GM10847 (cell line): Measurements from ENCODE around the gene RFX8.

Experiments
- POLR2A ChIP-seq: IDR thresholded peaks from 2 replicates; pipeline ENCODE4 v1.6.1; 2011; ENCODE audit not compliant: insufficient read length; ENCODE audit errors: extremely low read depth

Gene RFX8

DNA sequence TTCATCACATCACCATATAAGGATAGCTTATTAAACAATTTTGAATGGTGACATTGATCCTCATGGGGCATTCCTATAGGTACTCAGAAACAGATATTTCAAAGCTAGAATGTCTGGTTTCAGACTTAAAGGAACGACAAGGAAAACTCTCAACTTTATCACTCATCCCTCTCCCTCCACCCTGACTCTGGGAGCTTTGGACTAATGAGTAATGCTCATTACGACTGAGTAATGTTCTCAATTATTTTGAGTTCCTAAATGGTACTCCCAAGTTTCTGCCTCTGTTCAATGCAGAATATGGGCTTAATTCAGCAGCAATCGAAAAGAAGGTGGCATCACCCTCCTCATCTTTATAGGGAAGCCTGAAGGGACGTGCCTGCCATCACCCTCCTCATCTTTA is 43.4 kb downstream of the RFX8 start:
- no peak for TF ChIP-seq POLR2A

DNA sequence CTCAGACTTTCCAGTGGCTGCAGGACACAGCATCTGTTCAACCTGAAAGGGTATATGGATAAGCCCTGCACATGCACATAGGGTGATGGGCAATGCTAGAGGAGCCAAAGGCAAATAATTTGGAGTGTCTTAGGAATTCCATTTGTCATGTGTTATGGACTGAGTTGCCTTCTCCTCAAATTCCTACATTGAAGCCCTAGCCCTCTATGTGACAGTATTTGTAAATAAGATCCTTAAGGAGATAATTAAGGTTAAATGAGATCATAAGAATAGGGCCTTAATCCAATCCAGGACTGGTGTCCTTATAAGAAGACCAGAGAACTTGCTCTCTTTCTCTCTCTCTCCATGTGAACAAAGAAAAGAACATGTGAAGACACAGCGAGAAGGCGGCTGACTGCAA is 44.8 kb downstream of the RFX8 start:
- no peak for TF ChIP-seq POLR2A

DNA sequence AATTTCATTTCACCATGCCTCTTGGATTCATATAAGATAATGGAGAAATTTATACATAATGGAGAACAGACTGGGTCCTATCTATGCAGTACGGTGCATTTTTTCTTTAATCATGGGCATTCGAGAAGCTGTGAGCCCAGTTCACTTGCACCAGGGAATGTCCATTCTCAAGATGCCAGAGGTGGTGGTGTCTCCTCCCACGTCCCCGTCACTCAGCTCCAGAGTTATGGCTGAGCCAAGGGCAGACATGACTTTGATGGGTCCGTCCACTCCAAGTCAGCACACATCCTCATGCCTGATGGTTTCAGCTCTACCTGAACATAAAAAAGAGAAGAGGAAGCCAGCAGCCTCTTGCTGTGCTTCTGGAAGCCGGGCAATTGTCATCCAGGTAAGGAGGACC is 45.5 kb downstream of the RFX8 start:
- TF ChIP-seq POLR2A: no peak

DNA sequence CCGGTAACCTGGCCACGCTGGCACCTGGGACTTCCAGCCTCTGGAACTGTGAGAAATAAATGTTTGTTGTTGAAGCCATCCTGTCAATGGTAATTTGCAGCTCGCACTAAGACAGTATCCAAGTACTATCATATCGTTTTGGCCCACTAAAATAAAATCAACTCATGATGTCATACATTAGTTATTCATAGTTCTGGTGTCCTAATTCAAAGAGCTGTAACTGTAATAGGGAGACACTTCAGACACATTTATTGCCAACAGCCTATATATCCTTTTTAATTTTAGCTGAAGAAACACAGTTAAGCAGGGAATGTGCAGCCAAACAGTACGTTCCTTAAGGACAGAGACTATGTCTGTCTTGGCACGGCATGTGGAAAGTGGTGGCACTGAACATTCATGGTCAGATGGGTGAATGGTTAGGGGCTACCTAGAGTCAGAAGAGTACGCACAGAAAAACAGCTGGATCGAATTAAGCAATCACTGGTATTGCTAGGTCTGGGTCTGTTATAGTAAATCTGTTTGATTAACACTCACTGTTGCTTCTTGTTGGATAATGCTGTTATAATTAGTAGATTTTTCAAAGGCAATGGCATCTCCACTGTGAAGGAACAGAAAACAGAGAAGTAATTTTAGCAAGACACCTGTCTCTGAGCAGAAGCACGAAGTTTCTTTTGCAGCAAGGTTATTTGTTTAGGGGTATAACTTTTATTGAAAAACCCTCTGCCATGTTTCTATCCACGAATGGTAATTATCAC is 46.3 kb downstream of the RFX8 start:
- TF ChIP-seq POLR2A: no peak

DNA sequence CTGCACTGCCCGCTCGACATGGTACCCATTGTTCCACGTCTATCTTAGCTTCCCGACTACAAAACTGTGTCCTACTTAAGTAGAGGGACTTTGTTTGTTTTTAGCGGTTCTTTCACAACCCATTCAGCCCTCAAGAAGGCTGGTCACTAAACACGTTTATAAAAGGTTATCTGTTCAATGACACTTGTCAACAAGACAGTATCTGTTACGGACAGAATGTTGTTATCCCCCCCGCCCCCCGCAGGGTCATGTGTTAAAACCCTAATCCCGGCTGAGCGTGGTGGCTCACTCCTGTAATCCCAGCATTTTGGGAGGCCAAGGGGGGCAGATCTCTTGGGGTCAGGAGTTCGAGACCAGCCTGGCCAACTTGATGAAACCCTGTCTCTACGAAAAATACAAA is 47.2 kb downstream of the RFX8 start:
- no peak for TF ChIP-seq POLR2A

DNA sequence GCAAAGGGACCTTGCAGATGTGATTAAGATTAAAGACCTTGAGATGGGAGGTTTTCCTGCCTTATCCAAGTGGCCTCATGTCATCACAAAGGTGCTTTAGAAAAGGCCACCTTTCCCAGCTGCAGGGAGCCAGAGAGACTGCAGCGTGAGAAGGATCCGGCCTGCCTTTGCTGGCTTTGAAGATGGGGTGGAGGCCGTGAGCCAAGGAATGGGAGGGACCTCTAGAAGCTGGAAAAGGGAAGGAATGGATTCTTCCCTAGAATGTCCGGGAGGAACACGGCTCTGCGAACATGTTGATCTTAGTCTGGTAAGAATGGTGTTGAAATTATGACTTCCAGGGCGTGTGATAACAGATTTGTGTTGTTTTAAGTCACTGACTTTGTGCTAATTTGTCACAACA is 47.7 kb downstream of the RFX8 start:
- TF ChIP-seq POLR2A: no peak

DNA sequence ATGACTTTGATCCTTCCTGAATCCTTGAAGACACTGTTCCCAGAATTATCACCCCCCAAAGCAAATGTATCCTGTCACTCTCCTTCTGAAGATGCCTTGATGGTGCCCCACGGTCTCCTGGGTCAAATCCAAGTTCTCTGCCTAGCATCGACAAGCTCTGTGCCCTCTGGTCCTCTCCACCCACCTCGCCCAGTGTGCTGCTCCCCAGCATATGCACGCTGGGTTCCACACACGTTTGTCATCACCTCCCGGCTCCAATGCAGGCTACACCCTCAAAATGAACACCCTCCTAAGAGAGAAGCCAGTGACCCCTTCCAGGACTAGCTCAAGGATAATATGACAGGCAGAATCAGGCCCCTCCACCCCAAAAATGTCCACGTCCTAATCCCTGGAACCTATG is 48.1 kb downstream of the RFX8 start:
- no peak for TF ChIP-seq POLR2A

DNA sequence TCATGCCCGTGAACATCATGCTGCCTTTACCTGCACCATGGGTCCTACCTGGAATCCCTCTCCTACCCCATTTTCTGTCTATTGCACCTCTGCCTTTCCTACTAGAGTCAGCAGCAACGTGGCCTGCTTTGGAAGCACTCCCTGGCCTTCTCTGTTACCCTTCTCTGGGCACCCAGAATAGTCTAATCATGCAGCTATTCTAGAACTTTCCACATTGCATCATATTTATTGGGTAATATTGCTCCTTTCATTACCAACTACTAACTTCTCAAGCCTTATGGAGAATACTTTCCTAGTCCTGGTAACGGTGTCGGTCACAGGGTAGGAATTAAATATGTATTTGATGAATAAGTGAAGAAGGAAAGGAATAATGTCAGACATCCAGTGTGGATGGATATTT is 54.3 kb downstream of the RFX8 start:
- TF ChIP-seq POLR2A: no peak

DNA sequence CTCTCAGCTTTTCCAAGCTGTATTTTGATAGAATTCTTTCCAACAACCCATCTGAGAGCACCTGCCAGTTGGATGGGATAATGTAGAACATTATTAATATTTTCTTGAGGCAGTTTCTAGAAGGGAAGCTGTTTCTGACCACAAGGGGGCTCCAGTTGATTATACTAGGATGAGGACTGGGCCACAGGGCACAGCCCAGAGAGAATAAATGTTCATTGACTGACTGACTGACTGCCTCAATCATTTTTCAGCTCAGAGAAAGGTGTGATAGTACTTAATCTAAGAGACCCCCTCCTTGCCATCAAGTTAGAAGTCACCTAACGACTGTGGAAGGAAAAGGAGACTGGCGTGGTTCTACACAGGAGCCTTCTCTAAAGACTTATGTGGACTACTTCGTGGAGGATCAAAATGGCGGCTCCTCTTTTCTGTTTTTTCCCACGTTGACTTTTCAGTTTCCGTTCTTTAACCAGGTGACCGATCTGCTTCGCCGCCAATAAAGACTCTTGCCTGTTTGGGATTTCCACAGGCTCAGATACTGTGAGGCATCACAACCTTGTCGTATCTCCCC is 55.7 kb downstream of the RFX8 start:
- no peak for TF ChIP-seq POLR2A

DNA sequence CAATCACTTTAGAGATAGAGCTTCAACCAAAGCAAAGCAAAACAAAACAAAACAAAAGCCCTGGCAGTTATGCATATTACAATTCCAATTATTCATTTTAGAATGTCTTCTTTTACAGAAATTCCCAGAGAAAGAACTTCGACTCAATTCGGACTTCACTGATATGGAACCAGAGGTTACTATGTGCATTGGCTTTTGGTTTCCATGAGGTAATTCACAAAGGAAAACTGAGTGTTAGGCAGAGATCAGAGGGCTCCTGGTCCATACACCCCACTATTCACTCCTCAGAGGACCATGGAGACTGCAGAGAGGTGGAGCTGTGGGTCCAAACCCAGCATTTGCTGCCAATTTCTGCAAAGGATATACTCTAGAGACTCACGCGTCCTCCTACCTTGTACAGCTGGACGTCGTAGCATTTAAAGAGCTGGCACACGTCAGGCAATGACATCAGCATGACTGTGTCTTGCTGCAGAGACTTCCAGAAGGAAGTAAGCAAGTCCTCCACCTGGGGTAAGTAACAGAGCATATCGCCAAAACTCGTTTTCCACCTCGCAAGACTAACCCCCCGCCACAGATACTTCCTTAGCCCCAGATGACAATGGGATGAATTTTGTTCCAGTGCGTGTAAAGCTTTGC is 56.3 kb downstream of the RFX8 start:
- no peak for TF ChIP-seq POLR2A

DNA sequence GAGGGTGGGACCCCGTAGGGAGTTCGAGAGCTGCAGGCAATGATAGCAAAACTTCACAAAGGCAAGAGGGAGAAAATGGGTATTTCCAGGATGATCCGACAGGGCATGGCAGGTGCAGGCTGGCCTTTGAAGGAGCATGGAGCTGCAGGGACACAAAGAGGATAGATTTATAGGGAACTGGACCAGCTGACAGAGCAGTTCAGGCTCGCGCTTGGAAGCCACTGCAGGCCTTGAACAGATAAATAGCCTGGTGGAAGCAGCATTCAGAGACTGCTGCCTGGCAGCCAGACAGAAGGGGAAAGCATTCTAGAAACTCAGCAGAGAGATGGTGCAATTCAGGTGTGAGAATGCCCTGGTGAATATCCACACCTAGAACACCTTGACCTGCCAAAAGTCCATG is 58.3 kb downstream of the RFX8 start:
- no peak for TF ChIP-seq POLR2A

DNA sequence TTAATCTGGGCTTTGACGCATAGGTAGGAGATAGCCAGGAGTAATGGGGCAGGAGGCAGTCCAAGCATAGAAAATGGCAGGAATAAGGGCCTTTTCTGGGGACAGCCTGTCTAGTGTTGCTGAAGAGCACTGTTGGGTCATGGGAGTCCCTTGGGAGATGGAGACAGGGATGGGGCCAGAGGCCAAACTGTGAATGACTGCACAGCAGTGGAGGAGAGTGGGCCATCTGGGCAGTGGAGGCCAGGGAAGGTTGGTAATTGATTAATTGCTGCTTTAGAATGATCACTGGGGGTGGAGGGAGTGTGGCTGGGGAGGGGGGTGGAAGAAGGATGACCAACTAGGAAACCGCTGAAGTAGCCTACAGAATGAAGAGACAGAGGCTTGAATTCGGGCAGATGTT is 59.0 kb downstream of the RFX8 start:
- TF ChIP-seq POLR2A: no peak

DNA sequence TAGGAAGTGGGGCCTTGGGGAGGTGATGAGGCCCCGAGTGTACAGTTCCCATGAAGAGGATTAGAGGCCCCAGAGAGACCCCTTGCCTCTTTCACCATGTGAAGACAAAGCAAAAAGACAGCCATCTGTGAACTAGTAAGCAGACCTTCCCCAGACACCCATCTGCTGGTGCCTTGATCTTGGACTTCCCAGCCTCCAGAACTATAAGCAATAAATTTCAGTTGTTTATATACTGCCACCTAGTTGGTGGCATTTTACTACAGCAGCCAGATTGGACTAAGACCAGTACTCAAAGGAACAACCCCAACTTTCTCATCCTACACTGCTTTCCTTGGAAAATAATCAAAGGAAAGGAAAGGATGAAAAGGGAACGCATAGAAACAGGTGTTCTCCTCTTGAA is 59.7 kb downstream of the RFX8 start:
- no peak for TF ChIP-seq POLR2A

DNA sequence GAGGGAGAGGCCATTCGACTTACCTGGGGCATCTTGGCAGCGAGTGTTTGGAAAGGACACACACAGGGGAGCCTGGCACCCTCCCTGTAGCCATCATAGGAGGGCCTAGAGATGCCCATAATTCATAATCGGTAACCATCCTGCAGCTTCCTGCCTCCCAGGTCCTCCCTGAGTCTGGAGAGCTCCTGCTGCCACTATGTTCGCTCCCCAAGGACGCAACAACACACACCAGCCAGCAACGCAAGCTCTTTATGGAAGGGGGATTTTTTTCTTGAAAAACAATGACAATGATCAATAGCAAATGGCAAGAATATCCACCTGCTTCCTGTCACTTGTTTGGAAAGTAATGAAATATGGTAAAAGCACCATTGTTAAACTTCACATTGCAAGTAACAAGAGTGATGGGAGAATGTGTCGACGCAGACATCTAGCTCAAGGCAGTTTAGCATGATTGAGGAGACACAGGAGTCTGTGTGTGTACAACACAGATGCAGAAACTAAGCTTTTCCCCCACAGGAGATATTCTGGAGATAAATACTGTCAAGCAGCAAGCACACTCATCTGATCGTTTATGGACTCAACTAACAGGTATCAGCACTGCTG is 62.7 kb downstream of the RFX8 start:
- TF ChIP-seq POLR2A: no peak

DNA sequence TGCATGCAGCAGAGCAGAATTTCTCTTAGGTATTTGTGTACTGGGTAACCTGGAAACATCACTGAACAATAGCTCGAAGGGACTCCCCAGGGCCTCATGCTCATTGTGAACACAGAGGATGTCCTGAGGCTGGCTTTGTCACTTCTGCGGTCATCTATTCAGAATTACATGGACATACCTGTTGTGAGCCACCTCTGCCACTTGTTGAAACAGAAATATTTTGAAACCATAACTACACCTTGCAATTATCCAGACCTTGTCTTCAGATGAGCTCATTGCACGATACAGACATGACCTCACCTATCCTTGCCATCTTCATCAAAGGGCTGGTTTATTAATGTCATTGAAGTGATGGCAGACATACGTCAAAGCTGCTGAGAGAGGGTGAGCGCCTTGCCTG is 64.2 kb downstream of the RFX8 start:
- TF ChIP-seq POLR2A: no peak

DNA sequence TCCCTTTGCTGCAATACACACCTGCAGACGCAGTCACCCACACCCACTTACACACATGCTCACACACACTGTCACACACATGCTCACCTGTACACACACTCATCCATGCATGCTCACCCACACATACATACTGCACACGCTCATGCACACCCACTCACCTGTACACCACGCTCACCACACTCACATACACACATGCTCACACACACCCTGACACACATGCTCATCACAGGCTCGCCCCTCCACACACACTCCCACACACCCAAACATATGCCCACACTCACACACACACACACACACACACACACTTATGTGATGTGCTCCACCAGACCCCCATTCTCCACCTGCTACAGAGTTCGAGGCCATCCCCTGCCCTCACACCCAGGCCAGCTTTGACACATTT is 64.8 kb downstream of the RFX8 start:
- no peak for TF ChIP-seq POLR2A
